ENCODE measurements around the gene DUSP15.

Gene DUSP15

GRCh38 chr20:31890646-31891045 lies 20.3 kb upstream of the DUSP15 start:
- no peak for DNase-seq

GRCh38 chr20:31883829-31884228 lies 13.5 kb upstream of the DUSP15 start:
- DNase-seq = no peak

- DNase-seq = no peak
Observed at GRCh38 chr20:31881945-31882344, 11.6 kb upstream of the DUSP15 start.

GRCh38 chr20:31879143-31879987 lies 9.0 kb upstream of the DUSP15 start:
- DNase-seq = peak; percentile 97

GRCh38 chr20:31877684-31878083 lies 7.4 kb upstream of the DUSP15 start:
- DNase-seq = no peak

- no peak for DNase-seq
Observed at GRCh38 chr20:31875671-31876070, 5.3 kb upstream of the DUSP15 start.

GRCh38 chr20:31872406-31872805 lies 2.1 kb upstream of the DUSP15 start:
- DNase-seq = no peak

- no peak for DNase-seq
Observed at GRCh38 chr20:31871618-31871954, 1.3 kb upstream of the DUSP15 start.

- no peak for DNase-seq
Observed at GRCh38 chr20:31870726-31871617, 645 bp upstream of the DUSP15 start.

- no peak for DNase-seq
Observed at GRCh38 chr20:31869673-31869941, 720 bp downstream of the DUSP15 start.

GRCh38 chr20:31868853-31869672 lies 1.3 kb downstream of the DUSP15 start:
- no peak for DNase-seq

- no peak for DNase-seq
Observed at GRCh38 chr20:31866221-31866620, 4.1 kb downstream of the DUSP15 start.

- no peak for DNase-seq
Observed at GRCh38 chr20:31864521-31865400, 5.6 kb downstream of the DUSP15 start.

GRCh38 chr20:31863296-31864085 lies 6.8 kb downstream of the DUSP15 start:
- DNase-seq = no peak

- no peak for DNase-seq
Observed at GRCh38 chr20:31862506-31862905, 7.8 kb downstream of the DUSP15 start.

GRCh38 chr20:31862157-31862470 lies 8.2 kb downstream of the DUSP15 start:
- no peak for DNase-seq

- DNase-seq = peak; percentile 11
Observed at GRCh38 chr20:31861385-31862156, 8.8 kb downstream of the DUSP15 start.

- no peak for DNase-seq
Observed at GRCh38 chr20:31861135-31861384, 9.3 kb downstream of the DUSP15 start.

- DNase-seq = peak; percentile 72
Observed at GRCh38 chr20:31860390-31861134, 9.8 kb downstream of the DUSP15 start.

GRCh38 chr20:31859998-31860380 lies 10.3 kb downstream of the DUSP15 start:
- no peak for DNase-seq

Measured in NCI-H226 (cell line).